Left renal cortex interstitium (tissue), 4 donors: Measurements from ENCODE around the gene C10orf90. TPM values are rescaled to one million over a fixed set of nuclear protein-coding genes. Genes with fewer than 3 reads are reported as not detected.

Experiments
- DNase-seq, 4 donors: peaks; one replicate each; pipeline ENCODE4 v3.0.0-alpha.2; 2013; ENCODE audit warnings: low read depth in 4 of 4, low spot score in 2 of 4, missing footprints in 1 of 4
- polyA plus RNA-seq, 4 donors: library from polyadenylated mRNA; unstranded; fragments of 120-200 nt; gene quantifications; one replicate each; pipeline ENCODE4 v1.2.1, GENCODE V29; 2013; ENCODE audit not compliant: insufficient read length in 4 of 4

C10orf90 gene
- polyA plus RNA-seq, 4 donors = 0.39 to 0.88 (median 0.53) TPM

- DNase-seq = peak in 2 of 4 donors; percentile 47 to 59
These were observed 194.2 kb downstream of the C10orf90 start for GRCh38 chr10:126476246-126476645.

GRCh38 chr10:126475074-126475691 lies 195.3 kb downstream of the C10orf90 start:
- no peak for DNase-seq

- no peak for DNase-seq
These were observed 196.5 kb downstream of the C10orf90 start for GRCh38 chr10:126474031-126474430.

GRCh38 chr10:126470991-126471390 lies 199.5 kb downstream of the C10orf90 start:
- DNase-seq = no peak

GRCh38 chr10:126469692-126470091 lies 200.8 kb downstream of the C10orf90 start:
- DNase-seq = no peak

- no peak for DNase-seq
These were observed 201.4 kb downstream of the C10orf90 start for GRCh38 chr10:126468876-126469643.

- no peak for DNase-seq
These were observed 202.0 kb downstream of the C10orf90 start for GRCh38 chr10:126468467-126468866.

- DNase-seq = no peak
These were observed 204.7 kb downstream of the C10orf90 start for GRCh38 chr10:126465771-126466170.

- no peak for DNase-seq
These were observed 207.2 kb downstream of the C10orf90 start for GRCh38 chr10:126463286-126463685.

- no peak for DNase-seq
These were observed 209.1 kb downstream of the C10orf90 start for GRCh38 chr10:126461289-126461940.

GRCh38 chr10:126459878-126460481 lies 210.5 kb downstream of the C10orf90 start:
- DNase-seq = no peak

- DNase-seq = no peak
These were observed 211.3 kb downstream of the C10orf90 start for GRCh38 chr10:126459032-126459831.

GRCh38 chr10:126458466-126458865 lies 212.0 kb downstream of the C10orf90 start:
- DNase-seq = no peak

- DNase-seq = no peak
These were observed 213.9 kb downstream of the C10orf90 start for GRCh38 chr10:126456632-126457031.

GRCh38 chr10:126455766-126456405 lies 214.6 kb downstream of the C10orf90 start:
- no peak for DNase-seq

GRCh38 chr10:126455036-126455765 lies 215.3 kb downstream of the C10orf90 start:
- no peak for DNase-seq

GRCh38 chr10:126454045-126454751 lies 216.3 kb downstream of the C10orf90 start:
- no peak for DNase-seq

GRCh38 chr10:126452245-126452644 lies 218.2 kb downstream of the C10orf90 start:
- DNase-seq = no peak

- no peak for DNase-seq
These were observed 222.4 kb downstream of the C10orf90 start for GRCh38 chr10:126448091-126448490.
